Stimulated activated CD4-positive, alpha-beta T cell treated with anti-CD3 and anti-CD28 coated beads, Interleukin-15, amount 100 ng/mL, for 24 hours (primary cell): ENCODE measurements around the gene SETDB1.

Source experiments
- DNase-seq: peaks from one replicate; pipeline ENCODE4 v3.0.0-alpha.2; 2020

SETDB1 gene

DNA sequence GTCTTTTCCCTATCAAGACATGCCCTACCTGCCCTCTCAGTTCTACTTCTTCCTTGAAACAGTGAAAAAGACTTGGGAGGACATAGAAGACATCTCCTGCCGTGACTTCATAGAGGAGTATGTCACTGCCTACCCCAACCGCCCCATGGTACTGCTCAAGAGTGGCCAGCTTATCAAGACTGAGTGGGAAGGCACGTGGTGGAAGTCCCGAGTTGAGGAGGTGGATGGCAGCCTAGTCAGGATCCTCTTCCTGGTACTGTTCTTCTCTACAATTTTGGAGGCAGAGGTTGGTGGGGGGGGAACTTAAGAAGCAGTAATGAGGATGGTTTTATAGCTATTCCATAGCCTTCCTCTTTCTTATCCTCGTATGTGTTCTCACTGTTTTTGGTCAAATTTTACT is 18.7 kb downstream of the SETDB1 start:
- DNase-seq = no peak

DNA sequence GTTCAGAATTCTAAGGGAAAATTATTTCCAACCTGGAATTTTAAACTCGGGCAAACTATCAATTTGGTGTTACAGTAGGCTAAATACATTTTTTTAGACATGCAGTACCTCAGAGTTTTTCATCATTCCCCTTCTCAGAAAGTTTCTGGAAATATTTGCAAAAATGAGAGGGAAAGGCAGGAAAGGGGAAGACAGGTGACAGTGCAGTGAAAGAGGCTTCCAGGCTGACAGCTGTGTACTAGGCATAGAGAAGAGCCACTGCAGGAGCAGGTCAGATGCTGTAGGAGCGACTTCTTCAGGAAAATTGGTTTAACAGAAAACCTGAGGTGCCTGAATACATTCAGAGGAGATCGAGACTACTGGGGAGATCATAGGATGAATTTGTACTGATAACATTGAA is 28.5 kb downstream of the SETDB1 start:
- DNase-seq = no peak

DNA sequence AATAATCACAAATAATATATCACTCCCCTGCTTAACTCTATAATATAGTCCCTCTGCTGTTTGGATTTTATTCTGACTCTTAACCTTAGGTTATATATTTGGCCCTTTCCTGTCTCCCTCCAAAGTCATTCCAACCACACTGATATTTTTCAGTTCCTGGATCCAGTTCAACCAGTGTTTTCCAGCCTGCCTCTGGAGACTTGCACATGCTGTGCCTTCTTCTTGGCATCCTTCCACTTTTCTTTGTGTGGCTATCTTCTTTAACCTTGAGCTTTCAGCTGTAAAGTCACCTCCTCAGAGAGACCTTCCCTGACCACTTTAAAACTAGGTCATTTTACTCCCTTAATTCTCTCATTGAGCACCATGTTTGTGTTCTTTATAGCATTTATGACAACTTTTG is 29.1 kb downstream of the SETDB1 start:
- no peak for DNase-seq

DNA sequence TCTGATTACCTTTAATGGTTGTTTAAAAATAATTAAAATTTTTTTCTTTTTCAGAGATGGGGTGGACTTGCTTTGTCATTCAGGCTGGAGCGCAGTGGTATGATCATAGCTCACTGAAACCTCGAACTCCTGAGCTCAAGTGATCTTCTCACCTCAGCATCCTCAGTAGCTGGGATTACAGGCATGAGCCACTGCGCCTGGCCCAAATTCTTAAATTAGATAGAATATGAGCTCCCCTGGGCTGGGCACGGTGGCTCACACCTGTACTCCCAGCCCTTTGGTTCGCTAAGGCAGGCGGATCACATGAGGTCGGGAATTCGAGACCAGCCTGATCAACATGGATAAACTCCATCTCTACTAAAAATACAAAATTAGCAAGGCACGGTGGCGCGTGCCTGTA is 31.5 kb downstream of the SETDB1 start:
- no peak for DNase-seq

DNA sequence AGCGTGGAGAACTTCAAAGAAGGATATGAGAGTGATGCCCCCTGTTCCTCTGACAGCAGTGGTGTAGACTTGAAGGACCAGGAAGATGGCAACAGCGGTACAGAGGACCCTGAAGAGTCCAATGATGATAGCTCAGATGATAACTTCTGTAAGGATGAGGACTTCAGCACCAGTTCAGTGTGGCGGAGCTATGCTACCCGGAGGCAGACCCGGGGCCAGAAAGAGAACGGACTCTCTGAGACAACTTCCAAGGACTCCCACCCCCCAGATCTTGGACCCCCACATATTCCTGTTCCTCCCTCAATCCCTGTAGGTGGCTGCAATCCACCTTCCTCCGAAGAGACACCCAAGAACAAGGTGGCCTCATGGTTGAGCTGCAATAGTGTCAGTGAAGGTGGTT is 34.5 kb downstream of the SETDB1 start:
- no peak for DNase-seq

DNA sequence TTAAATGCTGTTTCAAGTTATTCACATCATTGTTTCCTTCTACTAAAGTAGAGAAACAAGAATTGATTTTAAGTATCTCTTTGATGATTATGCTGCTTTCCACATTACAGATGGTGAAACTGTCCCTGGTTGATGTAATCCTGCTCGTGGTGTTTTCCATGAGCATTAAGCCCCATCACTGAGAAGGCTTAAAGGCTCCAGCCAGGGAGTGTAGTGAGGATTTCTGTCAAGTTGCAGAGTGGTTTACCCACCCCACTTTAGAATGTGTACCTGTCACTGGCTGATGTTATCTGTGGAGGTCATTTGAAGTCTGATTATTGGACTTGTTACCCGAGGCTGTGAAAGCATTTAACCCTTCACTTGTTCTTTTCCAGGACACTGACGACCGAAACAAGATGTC is 35.6 kb downstream of the SETDB1 start:
- DNase-seq = no peak

DNA sequence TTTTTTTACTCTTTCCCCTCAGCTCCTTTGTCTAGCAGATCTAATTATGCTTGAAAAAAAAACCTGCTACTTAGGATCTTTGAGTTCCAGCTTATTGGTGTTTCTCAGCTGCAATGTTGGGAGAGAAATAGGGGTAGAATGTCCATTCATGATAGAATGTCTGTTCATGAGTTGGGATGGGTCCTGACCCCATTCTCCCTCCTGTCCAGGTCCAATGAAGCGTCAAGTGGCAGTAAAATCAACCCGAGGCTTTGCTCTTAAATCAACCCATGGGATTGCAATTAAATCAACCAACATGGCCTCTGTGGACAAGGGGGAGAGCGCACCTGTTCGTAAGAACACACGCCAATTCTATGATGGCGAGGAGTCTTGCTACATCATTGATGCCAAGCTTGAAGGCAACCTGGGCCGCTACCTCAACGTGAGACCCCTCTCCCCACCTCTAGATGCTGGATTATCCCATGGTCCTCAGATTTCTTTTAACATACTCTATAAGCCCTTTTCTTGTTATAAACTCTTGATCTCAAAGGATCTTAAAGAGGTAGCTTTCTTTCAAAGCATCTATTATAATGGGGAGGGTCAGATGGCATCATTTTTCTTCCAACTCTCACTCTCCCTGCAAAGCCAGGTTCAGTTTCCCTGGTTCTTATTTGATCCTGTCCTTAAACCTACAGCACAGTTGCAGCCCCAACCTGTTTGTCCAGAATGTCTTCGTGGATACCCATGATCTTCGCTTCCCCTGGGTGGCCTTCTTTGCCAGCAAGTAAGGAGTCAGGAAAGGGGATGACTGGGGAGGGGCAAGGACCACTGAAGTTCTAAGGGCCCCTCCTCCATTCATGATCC is 37.4 kb downstream of the SETDB1 start:
- DNase-seq = no peak

DNA sequence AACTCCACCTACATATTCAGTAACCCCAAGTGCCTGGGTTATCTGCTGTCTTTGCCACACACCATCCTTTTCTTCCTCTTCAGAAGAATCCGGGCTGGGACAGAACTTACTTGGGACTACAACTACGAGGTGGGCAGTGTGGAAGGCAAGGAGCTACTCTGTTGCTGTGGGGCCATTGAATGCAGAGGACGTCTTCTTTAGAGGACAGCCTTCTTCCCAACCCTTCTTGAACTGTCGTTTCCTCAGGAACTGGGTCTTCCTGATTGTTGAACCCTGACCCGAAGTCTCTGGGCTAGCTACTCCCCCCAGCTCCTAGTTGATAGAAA is 38.0 kb downstream of the SETDB1 start:
- no peak for DNase-seq

DNA sequence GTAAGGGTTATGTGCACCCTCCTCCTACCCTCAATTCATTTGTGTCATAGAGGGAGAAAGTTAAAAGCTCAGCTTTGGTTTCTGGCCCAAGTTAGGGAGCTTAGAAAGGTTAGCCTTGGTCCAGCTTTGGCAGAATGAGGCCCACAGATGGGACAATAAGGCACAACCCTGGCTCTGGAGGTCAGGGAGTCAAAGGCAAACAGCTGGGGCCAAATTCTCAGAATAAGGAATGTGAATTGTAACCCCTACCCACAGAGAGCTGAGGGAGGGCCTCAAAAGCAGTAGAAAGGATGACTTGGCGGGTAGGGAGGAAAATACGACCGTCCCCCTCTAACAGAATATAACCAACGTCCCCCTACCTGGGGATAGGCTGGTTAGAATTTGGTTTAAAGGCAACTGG is 39.4 kb downstream of the SETDB1 start:
- no peak for DNase-seq

DNA sequence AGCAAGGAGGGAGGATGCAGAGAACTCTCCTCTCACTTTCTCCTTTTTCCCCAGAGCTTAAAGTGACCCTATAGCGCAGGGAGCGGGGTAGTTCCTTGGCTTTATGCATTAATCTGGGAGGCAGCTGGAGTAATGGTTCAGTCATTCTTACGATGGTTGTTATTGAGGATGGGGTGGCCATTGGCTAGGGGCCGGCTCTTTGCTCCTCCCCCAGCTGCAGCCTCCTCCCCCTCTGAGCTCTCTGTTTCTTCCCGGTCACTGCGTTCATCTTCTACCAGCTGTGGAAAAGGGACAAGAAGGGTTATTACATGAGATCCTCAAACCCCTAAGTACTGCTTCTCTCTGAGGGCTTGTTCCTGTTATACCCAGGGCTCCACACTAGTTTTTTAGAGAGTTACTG is 39.8 kb downstream of the SETDB1 start:
- DNase-seq = no peak

DNA sequence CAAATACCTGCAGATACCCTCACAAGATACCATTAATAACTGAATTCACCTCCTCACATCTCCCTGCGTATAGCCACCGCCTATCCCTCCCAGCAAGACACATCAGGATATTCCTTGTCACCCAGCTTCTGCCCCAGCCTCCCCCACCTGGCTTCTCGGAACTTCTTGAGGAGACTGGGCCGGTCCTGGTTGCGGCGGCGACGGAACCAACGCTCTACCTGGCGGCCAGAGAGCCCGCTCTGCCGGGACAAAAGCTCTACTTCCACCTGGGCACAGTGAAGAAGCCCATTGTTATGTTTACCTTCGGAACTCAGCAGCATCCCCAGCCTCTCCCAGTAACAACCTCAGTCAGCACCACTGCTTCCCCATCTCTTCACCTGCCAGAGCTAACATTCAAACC is 41.8 kb downstream of the SETDB1 start:
- no peak for DNase-seq

DNA sequence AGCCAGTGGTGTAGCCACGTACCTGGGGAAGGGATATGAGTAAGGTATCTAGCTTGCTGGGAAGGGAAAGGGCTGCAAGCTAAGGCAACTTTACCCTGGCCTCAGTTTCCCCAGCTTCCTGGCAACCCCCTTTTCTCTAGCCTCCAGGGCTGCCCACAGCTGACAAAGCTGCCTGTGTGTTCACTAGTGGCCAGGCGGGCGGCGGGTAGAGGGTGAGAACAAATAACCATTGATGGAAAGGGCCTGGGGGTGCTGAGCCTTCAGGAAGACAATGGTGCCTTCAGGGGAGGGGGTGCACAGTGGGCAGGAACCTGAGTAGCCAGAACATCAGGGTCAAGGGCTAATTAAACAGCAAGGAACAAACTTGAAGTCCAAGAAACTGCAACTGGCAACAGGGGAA is 42.3 kb downstream of the SETDB1 start:
- DNase-seq = no peak

DNA sequence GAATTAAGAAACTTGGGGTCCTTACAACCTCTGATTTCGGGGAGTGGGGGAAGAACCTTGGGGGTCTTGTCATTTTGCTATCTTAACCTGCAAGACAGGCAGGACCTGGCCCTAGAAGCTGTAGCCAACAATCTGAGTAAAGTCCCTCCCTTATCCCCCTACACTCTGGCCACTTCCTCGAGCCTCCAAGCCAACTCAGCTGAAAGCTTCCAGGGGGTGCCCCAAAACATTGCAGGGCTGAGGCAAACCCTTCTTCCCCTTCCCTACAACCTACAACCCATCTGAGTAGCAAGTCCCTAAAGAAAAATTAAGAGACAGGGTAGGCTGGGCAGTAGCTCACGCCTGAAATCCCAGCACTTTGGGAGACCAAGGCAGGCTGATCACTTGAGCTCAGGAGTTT is 43.5 kb downstream of the SETDB1 start:
- no peak for DNase-seq

DNA sequence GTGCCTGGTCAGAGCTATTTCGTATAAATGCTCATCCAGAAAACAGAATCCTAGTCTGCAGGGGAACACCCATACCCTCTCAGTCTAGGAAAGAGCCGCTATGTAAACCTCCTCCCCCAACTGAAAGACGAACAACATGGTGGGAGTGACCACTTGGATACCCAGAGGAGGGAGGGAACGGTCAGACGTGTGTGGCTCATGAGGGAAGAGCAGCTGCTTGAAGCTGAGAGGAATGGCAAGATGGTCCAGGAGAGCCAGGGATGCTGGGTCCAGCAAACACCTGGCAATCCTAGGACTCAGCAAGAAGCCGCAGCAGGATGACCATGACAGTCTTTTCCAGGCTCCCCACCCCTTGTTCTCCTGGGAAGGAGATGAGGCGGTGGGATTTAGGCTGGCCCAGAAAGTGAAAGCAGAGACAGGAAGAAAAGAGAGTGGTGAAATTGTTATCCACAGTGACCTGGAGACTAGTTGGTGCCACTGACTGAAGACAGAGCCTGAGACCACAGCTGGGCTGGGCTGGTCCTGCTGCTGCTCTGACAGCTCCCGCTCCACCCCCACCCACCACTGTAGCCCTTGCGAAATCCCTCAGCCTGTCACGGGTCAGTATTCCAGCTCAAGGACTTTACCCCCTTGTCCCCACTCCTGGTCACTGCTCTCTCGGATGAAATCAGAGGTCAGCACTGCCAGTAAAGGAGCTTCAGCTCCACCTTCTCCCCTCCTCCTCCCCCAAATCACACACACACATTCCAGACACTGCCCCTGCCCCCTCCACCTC is 44.8 kb downstream of the SETDB1 start:
- DNase-seq = no peak

DNA sequence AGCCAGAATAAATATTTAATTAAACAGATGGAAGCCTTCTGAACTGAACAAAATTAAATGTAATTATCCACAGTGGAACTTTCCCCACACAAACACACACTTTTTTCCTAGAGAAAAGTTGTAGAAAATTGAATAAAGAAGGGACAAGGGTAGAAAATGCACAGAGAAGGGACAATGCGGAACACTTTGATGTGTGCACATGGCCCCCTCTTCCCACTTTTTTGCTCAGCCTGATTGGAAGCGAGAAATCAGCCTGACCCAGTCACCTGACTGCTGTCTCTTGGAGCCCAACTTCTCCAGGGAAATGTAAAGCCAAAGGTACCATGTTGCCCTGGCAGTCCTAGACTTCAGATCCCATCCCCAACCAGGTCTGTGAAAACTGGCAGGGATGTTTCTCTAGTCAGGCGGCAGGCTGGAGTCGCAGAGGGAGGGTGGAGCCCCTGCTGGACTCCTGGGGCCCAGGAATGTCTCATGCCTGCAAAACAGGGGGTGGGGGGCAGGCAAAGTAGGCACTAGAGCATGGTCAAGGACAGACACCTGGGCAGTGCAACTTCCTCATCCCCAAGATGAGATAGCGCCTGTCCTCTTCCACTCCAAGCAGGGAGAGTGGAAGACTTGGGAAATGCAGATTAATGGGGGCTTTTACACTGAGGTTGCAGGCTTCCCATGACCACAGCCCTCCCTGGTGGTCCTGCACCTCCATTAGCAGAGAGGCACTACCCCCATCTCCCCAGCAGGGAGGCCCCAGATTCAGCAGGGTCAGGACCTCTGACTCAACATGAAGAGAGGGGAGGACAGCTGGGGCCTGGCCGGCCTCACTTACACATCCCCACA is 45.6 kb downstream of the SETDB1 start:
- DNase-seq = peak; percentile 22

DNA sequence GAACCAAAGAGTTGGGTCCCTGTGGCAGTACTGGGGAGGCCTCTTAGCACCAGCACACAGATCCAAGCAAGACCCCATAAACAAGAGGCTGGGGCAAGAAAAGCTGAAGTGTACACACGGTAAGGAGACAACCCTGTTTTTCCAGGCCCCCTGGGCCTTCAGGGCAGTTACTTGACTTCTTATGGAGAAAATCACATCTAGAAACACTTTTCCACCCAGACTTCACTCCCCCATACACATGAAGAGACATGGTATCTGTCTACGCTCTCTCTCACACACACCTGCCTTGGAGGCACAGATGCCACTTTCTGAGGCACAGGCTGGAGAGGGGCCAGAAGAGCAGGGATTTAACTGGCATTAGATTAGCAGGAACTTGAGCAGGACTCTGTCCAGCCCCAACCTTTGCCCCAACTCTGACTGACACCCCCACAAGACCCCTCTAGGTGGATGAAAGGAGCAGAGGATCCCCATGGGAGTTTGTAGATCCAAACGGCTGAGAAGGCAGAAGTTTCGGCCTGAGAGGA is 46.3 kb downstream of the SETDB1 start:
- DNase-seq = no peak

DNA sequence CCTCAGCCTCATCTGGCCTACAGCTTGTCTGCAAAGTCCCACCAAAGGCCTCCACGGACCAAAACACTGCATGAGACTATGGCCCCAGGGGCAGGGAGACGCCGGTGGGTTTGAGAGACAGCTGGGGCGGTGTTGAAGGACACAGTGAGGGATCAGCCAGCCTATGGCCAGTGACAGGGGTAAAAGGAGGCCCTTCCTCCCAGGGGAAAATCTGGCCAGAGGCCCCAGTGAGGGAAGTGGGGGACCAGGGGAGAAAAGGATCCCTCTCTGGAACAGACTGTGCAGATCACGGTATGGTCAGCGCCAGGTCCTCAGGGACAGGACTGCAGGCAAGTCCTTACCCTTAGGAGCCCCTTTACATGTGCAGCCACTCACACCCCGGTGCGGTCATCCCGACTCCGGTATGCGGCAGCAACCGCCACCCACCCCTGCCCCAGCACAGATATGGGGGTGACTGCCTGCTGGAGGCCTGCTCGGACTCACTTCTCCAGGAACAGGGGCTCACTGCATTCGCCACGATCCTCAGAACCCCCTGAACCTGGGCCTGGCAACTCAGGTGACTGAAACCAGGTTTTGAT is 47.2 kb downstream of the SETDB1 start:
- peak; percentile 53 for DNase-seq

DNA sequence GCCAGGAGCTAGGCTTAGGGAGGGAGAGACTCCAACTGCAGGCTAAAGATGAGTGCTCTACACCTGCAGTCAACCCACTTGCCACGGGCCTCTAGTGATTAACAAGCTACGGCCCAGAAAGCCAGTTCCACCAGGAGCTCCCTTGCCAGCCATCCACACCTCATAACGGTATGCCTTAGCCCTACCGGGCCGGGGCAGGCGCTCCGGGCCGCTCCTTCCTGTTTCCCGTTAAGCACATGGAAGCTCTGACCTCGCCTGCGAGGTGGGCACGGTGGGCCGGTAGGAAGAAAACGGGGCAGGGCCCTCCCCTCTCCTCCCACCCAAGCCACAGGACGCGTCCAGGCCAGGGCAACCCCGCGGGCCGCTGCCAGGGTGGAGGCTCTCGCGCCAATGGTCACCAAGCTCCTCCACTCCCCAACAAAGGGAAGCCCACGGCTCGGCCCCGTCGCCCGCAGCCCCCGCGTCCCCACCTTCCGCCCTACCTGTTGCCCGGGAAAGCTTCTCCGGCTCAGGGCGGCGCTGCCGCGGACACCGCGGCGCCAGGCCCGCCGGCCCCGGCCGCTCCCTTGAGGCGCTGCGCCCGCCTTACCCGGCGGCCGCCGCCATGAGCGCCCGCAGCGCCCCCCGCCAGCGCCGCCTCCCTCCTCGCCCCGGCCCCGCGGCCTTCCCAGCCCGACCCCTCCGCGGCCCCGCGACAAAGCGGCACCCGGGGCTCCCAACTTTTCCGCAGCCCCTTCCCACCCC is 47.8 kb downstream of the SETDB1 start:
- DNase-seq = peak; percentile 60

DNA sequence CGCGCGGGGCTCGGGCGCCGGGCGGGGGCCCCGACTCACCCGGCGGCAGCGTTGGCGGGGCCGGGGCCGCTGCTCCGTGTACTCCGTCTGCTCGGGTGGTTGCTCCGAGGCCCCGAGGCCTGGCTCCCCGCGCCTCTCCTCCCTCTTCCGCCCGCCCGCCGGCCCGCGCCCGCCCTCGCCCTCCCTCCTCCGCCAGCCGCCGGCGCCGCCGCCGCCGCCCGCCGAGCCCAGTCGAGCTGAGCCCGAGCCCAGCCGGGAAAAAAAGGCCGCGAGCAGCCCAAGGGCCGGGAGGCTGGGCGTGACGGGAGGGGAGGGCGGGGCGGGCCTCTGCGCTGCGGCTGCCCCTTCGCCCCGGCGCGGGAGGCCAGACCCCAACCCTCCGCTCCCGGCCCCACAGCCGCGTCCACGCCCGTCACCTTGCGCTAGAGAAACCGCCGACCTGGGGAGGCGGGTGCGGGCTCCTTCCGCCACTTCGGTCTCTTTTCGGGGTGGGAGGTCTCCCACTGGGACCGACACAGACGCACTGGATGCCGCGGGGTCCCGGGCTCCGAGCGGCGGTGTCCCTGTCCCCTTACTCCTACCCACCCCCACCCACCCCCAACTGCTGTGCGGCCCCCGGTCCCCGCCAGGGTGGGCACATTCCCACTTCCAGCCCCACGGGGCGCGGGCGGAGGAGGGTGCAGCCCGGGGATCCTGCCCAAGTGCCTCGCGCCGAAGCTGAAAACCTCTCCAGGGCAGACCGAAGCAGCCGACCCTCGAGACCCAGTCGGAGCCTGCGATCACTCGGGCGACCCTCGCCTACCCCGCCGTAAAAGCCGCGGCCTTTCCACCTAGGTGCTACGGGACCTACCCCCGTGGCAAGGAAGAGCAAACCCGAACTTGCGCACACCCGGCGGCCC is 48.7 kb downstream of the SETDB1 start, which contains the start of gene CERS2:
TSS of gene CERS2 (minus strand) at position 256 of the 899 bp plus-strand sequence. CDS start 5,745 bp downstream, outside the sequence.
- peak; percentile 76 for DNase-seq

DNA sequence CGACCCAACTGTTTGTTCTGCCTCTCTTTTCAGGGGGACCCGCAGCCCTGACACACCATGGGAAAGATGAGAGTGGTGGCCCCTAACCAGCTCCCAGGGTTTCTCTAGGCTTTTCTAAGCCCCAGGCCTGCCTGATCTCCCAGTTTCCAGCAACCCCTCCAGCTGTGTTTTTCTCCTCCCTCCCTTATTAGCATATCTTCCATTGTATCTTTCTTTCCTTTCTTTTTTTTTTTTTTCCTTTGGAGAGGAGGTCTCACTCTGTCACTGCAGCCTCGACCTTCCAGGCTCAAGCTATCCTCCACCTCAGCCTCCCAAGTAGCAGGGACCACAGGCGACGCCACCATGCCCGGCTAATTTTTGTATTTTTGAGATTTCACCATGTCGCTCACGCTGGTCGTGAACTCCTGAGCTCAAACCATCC is 50.2 kb downstream of the SETDB1 start:
- no peak for DNase-seq
